Stimulated activated CD4-positive, alpha-beta T cell treated with anti-CD3 and anti-CD28 coated beads, Interleukin-12 subunit alpha, Interleukin-12 subunit beta, amount 100 ng/mL, for 48 hours (primary cell): ENCODE measurements around the gene PHACTR3.

Experiments used
- DNase-seq, 3 donors: peaks; one replicate each; pipeline ENCODE4 v3.0.0-alpha.2; 2020; ENCODE audit warnings: low read depth in 2 of 3, low spot score in 1 of 3

The PHACTR3 gene

GRCh38 chr20:59645271-59645670 is 40.9 kb downstream of the PHACTR3 start:
- DNase-seq = no peak

- no peak for DNase-seq
These were observed 41.4 kb downstream of the PHACTR3 start for GRCh38 chr20:59645761-59646171.

GRCh38 chr20:59646487-59646886 is 42.1 kb downstream of the PHACTR3 start:
- DNase-seq = no peak

- no peak for DNase-seq
These were observed 42.9 kb downstream of the PHACTR3 start for GRCh38 chr20:59647271-59647670.

GRCh38 chr20:59648466-59649070 is 44.2 kb downstream of the PHACTR3 start:
- DNase-seq = no peak

GRCh38 chr20:59650418-59650817 is 46.1 kb downstream of the PHACTR3 start:
- no peak for DNase-seq

- no peak for DNase-seq
These were observed 48.0 kb downstream of the PHACTR3 start for GRCh38 chr20:59652381-59652780.

GRCh38 chr20:59656417-59656816 is 52.1 kb downstream of the PHACTR3 start:
- no peak for DNase-seq

- DNase-seq = no peak
These were observed 53.2 kb downstream of the PHACTR3 start for GRCh38 chr20:59657459-59658046.

GRCh38 chr20:59660471-59660870 is 56.1 kb downstream of the PHACTR3 start:
- no peak for DNase-seq

- no peak for DNase-seq
These were observed 56.8 kb downstream of the PHACTR3 start for GRCh38 chr20:59661153-59661552.

GRCh38 chr20:59661621-59662020 is 57.3 kb downstream of the PHACTR3 start:
- DNase-seq = no peak

GRCh38 chr20:59662161-59662560 is 57.8 kb downstream of the PHACTR3 start:
- no peak for DNase-seq

GRCh38 chr20:59662856-59663512 is 58.6 kb downstream of the PHACTR3 start:
- no peak for DNase-seq

- no peak for DNase-seq
These were observed 59.2 kb downstream of the PHACTR3 start for GRCh38 chr20:59663513-59664060.

- DNase-seq = no peak
These were observed 60.1 kb downstream of the PHACTR3 start for GRCh38 chr20:59664421-59664941.

- no peak for DNase-seq
These were observed 61.6 kb downstream of the PHACTR3 start for GRCh38 chr20:59665656-59666555.

- no peak for DNase-seq
These were observed 62.2 kb downstream of the PHACTR3 start for GRCh38 chr20:59666586-59666985.

- no peak for DNase-seq
These were observed 62.8 kb downstream of the PHACTR3 start for GRCh38 chr20:59667131-59667530.

- no peak for DNase-seq
These were observed 63.7 kb downstream of the PHACTR3 start for GRCh38 chr20:59667981-59668515.
